Measurements from ENCODE around the gene MKRN2OS. TPM values are rescaled to one million over a fixed set of nuclear protein-coding genes. Genes with fewer than 3 reads are reported as not detected.

The MKRN2OS gene
- total RNA-seq, 2 donors from 2014 or later = not detected

DNA sequence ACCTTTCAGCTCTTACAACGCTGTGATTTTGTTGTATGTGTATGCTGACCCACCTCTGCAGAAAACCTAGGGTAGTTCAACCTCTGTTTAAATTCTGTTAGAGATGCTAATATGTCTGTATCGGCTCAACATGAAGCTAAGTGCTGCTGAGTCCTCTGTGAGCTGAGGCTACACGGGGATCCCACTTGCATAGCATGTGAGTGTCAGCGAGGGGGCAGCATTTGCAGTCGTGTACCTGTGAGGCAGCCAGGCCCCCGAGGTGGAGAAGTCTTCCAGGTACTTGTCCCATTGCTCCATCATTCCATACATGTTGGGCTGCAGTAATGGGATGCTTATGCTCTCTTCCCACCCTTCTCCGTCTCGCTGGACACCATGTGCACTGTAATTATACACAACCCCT lies 3.7 kb downstream of the MKRN2OS start:
- Histone ChIP-seq H3K27ac (no peak overlapping the region), H3K36me3 (no peaks in the 10 kb centered on the region), H3K27me3 (replicated peaks; ENCODE audit: insufficient read depth) (no peaks in the 10 kb centered on the region), H3K4me1 (ENCODE audit: control insufficient read depth in 1 of 2, low read depth in 2 of 2) (no peaks in the 10 kb centered on the region), H3K4me3 (no peak overlapping the region), H3K9me3 (no peaks in the 10 kb centered on the region)
- DNase-seq (ENCODE audit: low spot score) (no peak), ATAC-seq (ENCODE audit: insufficient number of reproducible peaks, low FRiP score, low read depth) (no peak)
- TF ChIP-seq, protein P1, sequence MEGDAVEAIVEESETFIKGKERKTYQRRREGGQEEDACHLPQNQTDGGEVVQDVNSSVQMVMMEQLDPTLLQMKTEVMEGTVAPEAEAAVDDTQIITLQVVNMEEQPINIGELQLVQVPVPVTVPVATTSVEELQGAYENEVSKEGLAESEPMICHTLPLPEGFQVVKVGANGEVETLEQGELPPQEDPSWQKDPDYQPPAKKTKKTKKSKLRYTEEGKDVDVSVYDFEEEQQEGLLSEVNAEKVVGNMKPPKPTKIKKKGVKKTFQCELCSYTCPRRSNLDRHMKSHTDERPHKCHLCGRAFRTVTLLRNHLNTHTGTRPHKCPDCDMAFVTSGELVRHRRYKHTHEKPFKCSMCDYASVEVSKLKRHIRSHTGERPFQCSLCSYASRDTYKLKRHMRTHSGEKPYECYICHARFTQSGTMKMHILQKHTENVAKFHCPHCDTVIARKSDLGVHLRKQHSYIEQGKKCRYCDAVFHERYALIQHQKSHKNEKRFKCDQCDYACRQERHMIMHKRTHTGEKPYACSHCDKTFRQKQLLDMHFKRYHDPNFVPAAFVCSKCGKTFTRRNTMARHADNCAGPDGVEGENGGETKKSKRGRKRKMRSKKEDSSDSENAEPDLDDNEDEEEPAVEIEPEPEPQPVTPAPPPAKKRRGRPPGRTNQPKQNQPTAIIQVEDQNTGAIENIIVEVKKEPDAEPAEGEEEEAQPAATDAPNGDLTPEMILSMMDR (IDR thresholded peaks at IDR 0.05) = no peak

DNA sequence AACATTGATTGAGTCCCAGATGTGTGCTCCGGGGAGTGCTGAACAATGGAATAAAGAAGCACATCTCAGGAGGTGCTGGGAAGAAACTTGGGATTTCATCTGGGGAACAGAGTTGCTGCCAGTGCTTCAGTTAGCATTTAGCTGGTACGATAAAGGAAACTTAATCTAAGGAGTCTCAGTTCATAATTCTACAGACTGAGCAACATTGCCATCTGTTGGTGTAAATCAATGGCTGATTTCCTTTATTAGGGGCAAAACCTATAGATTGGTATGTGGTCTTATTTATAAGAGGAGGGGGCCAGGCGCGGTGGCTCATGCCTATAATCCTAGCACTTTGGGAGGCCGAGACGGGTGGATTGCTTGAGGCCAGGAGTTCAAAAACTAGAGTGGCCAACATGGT lies 8.9 kb downstream of the MKRN2OS start:
- H3K4me1 ChIP-seq (ENCODE audit: control insufficient read depth in 1 of 2, low read depth in 2 of 2) = no peaks in the 10 kb centered on the region
- ATAC-seq (ENCODE audit: insufficient number of reproducible peaks, low FRiP score, low read depth) (no peak), DNase-seq (ENCODE audit: low spot score) (no peak)
- H3K4me3 ChIP-seq = no peak overlapping the region
- H3K36me3 ChIP-seq = peaks cover 5% of the 10 kb centered on the region
- TF ChIP-seq, protein P1 (IDR thresholded peaks at IDR 0.05) = no peak
- H3K9me3 ChIP-seq = no peaks in the 10 kb centered on the region
- no peak overlapping the region for H3K27ac ChIP-seq
- no peaks in the 10 kb centered on the region for H3K27me3 ChIP-seq (replicated peaks; ENCODE audit: insufficient read depth)

DNA sequence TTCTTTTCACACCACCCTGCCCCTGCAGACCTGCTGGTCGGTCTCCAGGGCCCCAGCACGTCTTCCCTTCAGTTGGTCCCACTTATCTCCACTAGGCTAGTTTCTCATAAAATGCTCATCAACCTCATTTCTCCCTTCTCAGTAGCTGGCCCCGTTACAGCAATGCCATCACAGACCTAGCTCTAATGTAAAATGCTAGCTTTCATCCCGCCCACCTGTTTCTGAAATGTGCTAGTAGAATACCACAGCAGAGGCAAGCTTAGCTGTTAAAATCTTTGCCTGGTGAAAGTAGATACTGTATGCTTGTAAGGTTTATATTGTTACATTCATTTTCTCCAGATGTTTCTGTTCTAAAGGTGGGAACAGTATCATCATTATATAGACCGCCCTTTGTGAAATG lies 13.1 kb downstream of the MKRN2OS start:
- Histone ChIP-seq H3K27me3 (replicated peaks; ENCODE audit: insufficient read depth) (no peaks in the 10 kb centered on the region), H3K36me3 (peaks cover 15% of the 10 kb centered on the region), H3K4me3 (no peak overlapping the region), H3K9me3 (no peaks in the 10 kb centered on the region), H3K4me1 (ENCODE audit: control insufficient read depth in 1 of 2, low read depth in 2 of 2) (no peaks in the 10 kb centered on the region), H3K27ac (no peak overlapping the region)
- ATAC-seq (ENCODE audit: insufficient number of reproducible peaks, low FRiP score, low read depth) = no peak
- DNase-seq (ENCODE audit: low spot score) = no peak
- TF ChIP-seq, protein P1 (IDR thresholded peaks at IDR 0.05) = no peak

DNA sequence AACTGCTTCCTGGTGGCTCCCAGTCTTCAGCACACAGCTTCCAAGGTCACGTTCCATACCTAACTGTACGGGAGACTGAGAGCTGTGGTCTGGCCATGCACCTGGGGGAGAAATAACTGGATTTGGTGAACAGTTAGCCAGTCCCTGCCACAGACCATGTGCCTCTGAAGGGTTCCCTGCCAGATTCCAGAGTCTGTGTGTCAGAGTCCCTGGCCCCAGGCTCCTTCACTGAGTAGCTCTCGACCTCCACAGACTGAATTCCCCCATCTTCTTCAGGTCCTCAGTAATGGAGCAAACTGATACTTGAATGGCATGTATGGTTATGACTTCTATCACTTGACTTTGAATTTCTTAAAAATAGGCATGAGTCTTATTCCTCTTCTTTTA lies 17.5 kb downstream of the MKRN2OS start:
- Histone ChIP-seq H3K4me1 (ENCODE audit: control insufficient read depth in 1 of 2, low read depth in 2 of 2) (no peaks in the 10 kb centered on the region), H3K27me3 (replicated peaks; ENCODE audit: insufficient read depth) (no peaks in the 10 kb centered on the region), H3K4me3 (no peak overlapping the region), H3K36me3 (peaks cover 15% of the 10 kb centered on the region), H3K27ac (no peak overlapping the region), H3K9me3 (no peaks in the 10 kb centered on the region)
- TF ChIP-seq, protein P1 (IDR thresholded peaks at IDR 0.05) = no peak
- DNase-seq (ENCODE audit: low spot score) (no peak), ATAC-seq (ENCODE audit: insufficient number of reproducible peaks, low FRiP score, low read depth) (no peak)

DNA sequence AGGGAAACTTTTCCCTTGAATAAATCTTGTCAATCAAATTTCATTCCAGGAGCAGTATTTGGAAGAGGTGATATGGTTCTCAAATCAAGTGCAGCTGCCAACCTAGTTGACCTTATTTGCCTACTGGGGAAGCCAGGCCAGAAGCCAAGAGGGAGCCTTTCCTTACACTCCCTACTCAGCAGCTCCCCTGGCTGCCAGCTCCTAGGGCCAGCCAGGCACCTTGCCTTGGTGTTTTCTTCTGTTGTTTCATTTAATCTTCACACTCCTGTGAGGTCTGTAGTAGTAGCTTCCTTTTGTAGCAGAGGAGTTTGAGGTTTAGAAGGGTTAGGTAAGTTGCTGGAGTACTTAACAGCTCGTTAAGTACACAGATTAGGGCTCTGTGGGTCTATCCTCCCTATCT lies 22.6 kb downstream of the MKRN2OS start:
- DNase-seq (ENCODE audit: low spot score) (no peak), ATAC-seq (ENCODE audit: insufficient number of reproducible peaks, low FRiP score, low read depth) (no peak)
- TF ChIP-seq, protein P1 (IDR thresholded peaks at IDR 0.05) = no peak
- no peaks in the 10 kb centered on the region for H3K27me3 ChIP-seq (replicated peaks; ENCODE audit: insufficient read depth)
- no peak overlapping the region for H3K4me3 ChIP-seq
- H3K27ac ChIP-seq = no peak overlapping the region
- H3K9me3 ChIP-seq = no peaks in the 10 kb centered on the region
- no peaks in the 10 kb centered on the region for H3K4me1 ChIP-seq (ENCODE audit: control insufficient read depth in 1 of 2, low read depth in 2 of 2)
- H3K36me3 ChIP-seq = no peaks in the 10 kb centered on the region
